GM23248 (cell line): ENCODE results near the gene PADI4. TPM values are rescaled to one million over a fixed set of nuclear protein-coding genes. Genes with fewer than 3 reads are reported as not detected.

ENCODE experiments used
- DNase-seq: peaks from one replicate; pipeline ENCODE4 v3.0.0-alpha.2; 2015
- H2AFZ ChIP-seq: fragments of 200-600 bp; sonication (generic); 2 replicates; pipeline ENCODE4 v1.6.1; 2016; ENCODE audit warnings: antibody characterized with exemption
- H3F3A ChIP-seq: fragments of 200-600 bp; sonication (generic); 2 replicates; pipeline ENCODE4 v1.6.1; 2016; ENCODE audit warnings: mild to moderate bottlenecking, antibody characterized with exemption, mixed run types; ENCODE audit not compliant: insufficient read depth
- H3K27ac ChIP-seq: fragments of 200-600 bp; sonication (generic); 2 replicates; pipeline ENCODE4 v1.5.1; 2016; ENCODE audit warnings: mild to moderate bottlenecking
- H3K27me3 ChIP-seq: fragments of 200-600 bp; sonication (generic); replicated peaks from 2 replicates; pipeline ENCODE4 v1.6.1; 2016; ENCODE audit warnings: mild to moderate bottlenecking; ENCODE audit not compliant: insufficient read depth
- H3K36me3 ChIP-seq: fragments of 200-600 bp; sonication (generic); 2 replicates; pipeline ENCODE4 v1.6.1; 2016; ENCODE audit warnings: low read depth, mild to moderate bottlenecking
- H3K4me1 ChIP-seq: fragments of 200-600 bp; sonication (generic); 2 replicates; pipeline ENCODE4 v1.6.1; 2016; ENCODE audit warnings: mild to moderate bottlenecking; ENCODE audit not compliant: insufficient read depth
- H3K4me2 ChIP-seq: fragments of 200-600 bp; sonication (generic); one replicate; pipeline ENCODE4 v1.6.1; 2016; ENCODE audit warnings: mild to moderate bottlenecking; ENCODE audit not compliant: unreplicated experiment
- H3K4me3 ChIP-seq: fragments of 200-600 bp; sonication (generic); 2 replicates; pipeline ENCODE4 v1.5.1; 2016; ENCODE audit warnings: mild to moderate bottlenecking
- H3K79me2 ChIP-seq: fragments of 200-600 bp; sonication (generic); 2 replicates; pipeline ENCODE4 v1.6.1; 2016; ENCODE audit warnings: mild to moderate bottlenecking; ENCODE audit not compliant: insufficient read depth
- H3K9ac ChIP-seq: fragments of 200-600 bp; sonication (generic); 2 replicates; pipeline ENCODE4 v1.6.1; 2016; ENCODE audit warnings: mild to moderate bottlenecking
- H3K9me2 ChIP-seq: fragments of 200-600 bp; sonication (generic); 2 replicates; pipeline ENCODE4 v1.6.1; 2016; ENCODE audit warnings: mixed run types, mild to moderate bottlenecking, moderate library complexity; ENCODE audit not compliant: insufficient read depth
- H3K9me3 ChIP-seq: fragments of 200-600 bp; sonication (generic); one replicate; pipeline ENCODE4 v1.6.1; 2017; ENCODE audit warnings: low read depth
- H4K20me1 ChIP-seq: fragments of 200-600 bp; sonication (generic); 2 replicates; pipeline ENCODE4 v1.6.0; 2016; ENCODE audit not compliant: insufficient read depth
- EZH2 ChIP-seq: fragments of 200-600 bp; sonication (generic); IDR thresholded peaks from 2 replicates; pipeline ENCODE4 v1.6.1; 2018; ENCODE audit warnings: antibody characterized with exemption, mild to moderate bottlenecking; ENCODE audit not compliant: insufficient read depth, poor library complexity, severe bottlenecking
- EZH2phosphoT487 ChIP-seq: fragments of 200-600 bp; sonication (generic); IDR thresholded peaks from 2 replicates; pipeline ENCODE4 v1.6.1; 2018; ENCODE audit warnings: antibody characterized with exemption, moderate library complexity, mild to moderate bottlenecking, low read depth; ENCODE audit not compliant: insufficient read depth
- WGBS, 2 experiments: methylation state at CpG; one replicate each; pipeline ENCODE4 v1.1.6; 2015 to 2017; ENCODE audit warnings: low lambda C conversion rate in 2 of 2, low coverage in 1 of 2; ENCODE audit errors: missing lambda C conversion rate in 2 of 2; 5-methylcytosine and 5-hydroxymethylcytosine counted together
- in situ Hi-C: fragments of 300-500 bp; cut with MboI; formaldehyde crosslinking; loops from 2 replicates; pipeline ENCODE4 v1.15.0; 2020
- polyA plus RNA-seq: library from polyadenylated mRNA; unstranded; fragments of >200 nt; fragmentation: Nextera tagmentation; extraction: Ambion mirVana; gene quantifications from 2 replicates; pipeline ENCODE4 v1.2.1, GENCODE V29; 2016
- total RNA-seq: library from RNA; depleted of rRNA; stranded (reverse); fragments of >200 nt; shearing (Covaris generic); gene quantifications from 2 replicates; pipeline ENCODE4 v1.2.3, GENCODE V29; 2014

PADI4 gene
- total and polyA plus RNA-seq, 2 experiments from 2014 or later: not detected

GRCh38 chr1:17393230-17393629 lies 85.2 kb downstream of the PADI4 start:
- Histone ChIP-seq H3K4me2 (no peak overlapping the region), H3K4me1 (no peaks in the 10 kb centered on the region), H3K4me3 (no peak overlapping the region), H3K27ac (no peak overlapping the region), H3K79me2 (no peaks in the 10 kb centered on the region), H3K36me3 (no peaks in the 10 kb centered on the region), H4K20me1 (no peaks in the 10 kb centered on the region), H3K27me3 (peaks cover 25% of the 10 kb centered on the region), H2AFZ (no peak overlapping the region), H3K9me2 (no peaks in the 10 kb centered on the region), H3F3A (no peaks in the 10 kb centered on the region), H3K9me3 (no peaks in the 10 kb centered on the region), H3K9ac (no peak overlapping the region)
- no peak for DNase-seq
- in situ Hi-C loops: no loop called here
- TF ChIP-seq EZH2phosphoT487 (no peak), EZH2 (no peak)
- 77 to 79% methylated on average over 8 of the region's 8 CpGs for WGBS, 2 experiments

GRCh38 chr1:17397910-17398695 lies 90.1 kb downstream of the PADI4 start:
- Histone ChIP-seq H3F3A (no peaks in the 10 kb centered on the region), H3K27ac (no peak overlapping the region), H2AFZ (no peak overlapping the region), H3K79me2 (no peaks in the 10 kb centered on the region), H4K20me1 (no peaks in the 10 kb centered on the region), H3K36me3 (no peaks in the 10 kb centered on the region), H3K4me2 (no peak overlapping the region), H3K9me2 (no peaks in the 10 kb centered on the region), H3K27me3 (0 out of 2 replicates have a peak, but pooled peaks cover 10% of the 10 kb centered on the region), H3K4me1 (no peaks in the 10 kb centered on the region), H3K9ac (no peak overlapping the region), H3K4me3 (no peak overlapping the region), H3K9me3 (no peaks in the 10 kb centered on the region)
- in situ Hi-C loops: no loop called here
- WGBS, 2 experiments: 52 to 62% methylated on average over 7 of the region's 7 CpGs
- TF ChIP-seq EZH2 (no peak), EZH2phosphoT487 (no peak)
- no peak for DNase-seq

- H3K27me3 ChIP-seq: 0 out of 2 replicates have a peak, but pooled peaks cover 7% of the 10 kb centered on the region
- H3F3A ChIP-seq: no peaks in the 10 kb centered on the region
- H3K4me3 ChIP-seq: no peak overlapping the region
- no peak overlapping the region for H3K4me2 ChIP-seq
- in situ Hi-C loops: no loop called here
- no peaks in the 10 kb centered on the region for H3K4me1 ChIP-seq
- H3K79me2 ChIP-seq: no peaks in the 10 kb centered on the region
- no peaks in the 10 kb centered on the region for H4K20me1 ChIP-seq
- H2AFZ ChIP-seq: no peak overlapping the region
- DNase-seq: no peak
- H3K27ac ChIP-seq: no peak overlapping the region
- no peak for TF ChIP-seq EZH2phosphoT487
- no peak for TF ChIP-seq EZH2
- H3K9ac ChIP-seq: no peak overlapping the region
- no peaks in the 10 kb centered on the region for H3K9me3 ChIP-seq
- WGBS, 2 experiments: 81 to 86% methylated on average over 11 of the region's 11 CpGs
- H3K9me2 ChIP-seq: no peaks in the 10 kb centered on the region
- no peaks in the 10 kb centered on the region for H3K36me3 ChIP-seq
Measured at GRCh38 chr1:17400725-17401341, 92.8 kb downstream of the PADI4 start.

GRCh38 chr1:17401841-17402240 lies 93.8 kb downstream of the PADI4 start:
- DNase-seq: no peak
- TF ChIP-seq EZH2phosphoT487: no peak
- TF ChIP-seq EZH2: no peak
- Histone ChIP-seq H3F3A (no peaks in the 10 kb centered on the region), H4K20me1 (no peaks in the 10 kb centered on the region), H3K79me2 (no peaks in the 10 kb centered on the region), H3K4me2 (no peak overlapping the region), H3K4me3 (no peak overlapping the region), H3K9me3 (no peaks in the 10 kb centered on the region), H3K9me2 (no peaks in the 10 kb centered on the region), H3K27ac (no peak overlapping the region), H3K9ac (no peak overlapping the region), H2AFZ (no peak overlapping the region), H3K36me3 (no peaks in the 10 kb centered on the region), H3K27me3 (0 out of 2 replicates have a peak, but pooled peaks cover 7% of the 10 kb centered on the region), H3K4me1 (no peaks in the 10 kb centered on the region)
- in situ Hi-C loops: no loop called here
- WGBS, 2 experiments: 34 to 48% methylated on average over 4 of the region's 4 CpGs
